Stomach (tissue), 9 donors: ENCODE results near the gene PRSS21. TPM values are rescaled to one million over a fixed set of nuclear protein-coding genes. Genes with fewer than 3 reads are reported as not detected.

Source experiments
- DNase-seq, 2 donors: peaks; one replicate each; pipeline versions ENCODE4 v3.0.0 to v3.0.0-alpha.2; 2013 to 2019
- H3K27ac ChIP-seq, 5 donors: fragments of 200-600 bp in 4 of 5; sonication (generic) in 4 of 5; one replicate each; pipeline ENCODE4 v1.5.1; 2013 to 2019; ENCODE audit warnings: mild to moderate bottlenecking in 1 of 5, moderate library complexity in 1 of 5
- H3K27me3 ChIP-seq, 3 donors: fragments of 200-600 bp; sonication (generic); one replicate each; pipeline ENCODE4 v1.5.1; 2017 to 2019; ENCODE audit warnings: mixed run types in 1 of 3
- H3K36me3 ChIP-seq, 4 donors: fragments of 200-600 bp; sonication (generic); 1 replicate in 3 of 4; 2 replicates in 1 of 4; pipeline ENCODE4 v1.5.1; 2016 to 2019
- H3K4me1 ChIP-seq, 4 donors: fragments of 200-600 bp; sonication (generic); one replicate each; pipeline ENCODE4 v1.5.1; 2016 to 2019
- H3K4me3 ChIP-seq, 4 donors: fragments of 200-600 bp; sonication (generic) in 3 of 4; one replicate each; pipeline ENCODE4 v1.5.1; 2016 to 2019; ENCODE audit warnings: mild to moderate bottlenecking in 1 of 4
- H3K9me3 ChIP-seq, 4 donors: fragments of 200-600 bp; sonication (generic); one replicate each; pipeline ENCODE4 v1.5.1; 2016 to 2019
- CTCF ChIP-seq, 7 experiments: fragments of 450-650 bp in 4 of 7; fragments of 200-600 bp in 3 of 7; sonication (generic) in 3 of 7; IDR thresholded peaks; one replicate each; pipeline ENCODE4 v1.5.1; 2016 to 2019; ENCODE audit warnings: antibody characterized with exemption in 7 of 7, control low read depth in 2 of 7, mild to moderate bottlenecking in 1 of 7
- EP300 ChIP-seq: sonication (generic); formaldehyde crosslinking; IDR thresholded peaks from one replicate; pipeline ENCODE4 v1.6.1; 2017; ENCODE audit warnings: antibody characterized with exemption
- POLR2A ChIP-seq, 4 donors: fragments of 450-650 bp; IDR thresholded peaks; one replicate each; pipeline ENCODE4 v1.6.1; 2016; ENCODE audit warnings: antibody characterized with exemption in 4 of 4, control low read depth in 2 of 4, mild to moderate bottlenecking in 1 of 4, moderate library complexity in 1 of 4
- POLR2AphosphoS5 ChIP-seq, 3 donors: sonication (generic); formaldehyde crosslinking; IDR thresholded peaks; one replicate each; pipeline ENCODE4 v1.6.1; 2016; ENCODE audit warnings: antibody characterized with exemption in 3 of 3
- WGBS, 5 donors: extraction: QIAGEN DNeasy Blood & Tissue Kit in 3 of 5; methylation state at CpG; one replicate each; pipeline versions ENCODE4 v1.1.5 to v1.1.7; 2013 to 2018; 5-methylcytosine and 5-hydroxymethylcytosine counted together
- intact Hi-C: fragments of 100-400 bp; cut with DNase I; formaldehyde crosslinking; loops from one replicate; pipeline ENCODE4 v1.15.1; 2023; ENCODE audit warnings: low total_unique reads
- polyA plus RNA-seq, 3 donors: library from polyadenylated mRNA; stranded (reverse); fragments of 200-250 nt; gene quantifications; one replicate each; pipeline ENCODE4 v1.2.3, GENCODE V29; 2013
- total RNA-seq, 5 donors: library from RNA; depleted of rRNA; stranded (reverse); fragments of >200 nt; gene quantifications; one replicate each; pipeline versions ENCODE4 v1.1.0 to v1.2.3, GENCODE V29; 2014 to 2016
- donor health status: healthy with polysubstance abuse.
- donor health status: Bipolar disorder and iron deficiency.
- donor health status: healthy.

Gene PRSS21
- total and polyA plus RNA-seq, 8 donors: 0.50 to 2.9 (median 0.88) TPM; not detected in 4

DNA sequence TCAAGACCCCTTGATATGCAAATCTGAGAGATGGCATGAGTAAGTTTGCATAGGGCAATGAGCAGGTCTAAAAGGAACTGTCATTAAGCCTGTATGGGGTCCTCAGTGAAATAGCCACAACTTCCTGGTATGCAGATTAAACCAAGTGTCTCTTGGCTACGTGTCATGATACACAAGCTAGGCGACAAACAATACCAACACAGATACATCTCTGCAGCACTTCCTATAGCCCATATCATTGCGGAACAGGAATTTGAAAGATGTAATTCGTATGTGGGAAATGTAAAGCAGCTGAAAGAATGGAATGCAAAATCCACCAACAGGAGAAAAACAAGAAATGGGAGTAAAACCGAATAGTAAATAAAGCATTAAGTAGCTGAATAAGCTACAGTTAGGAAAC, 28.1 kb downstream of the PRSS21 start:
- TF ChIP-seq POLR2AphosphoS5 (IDR thresholded peaks at IDR 0.05) (no peak), POLR2A (IDR thresholded peaks at IDR 0.05) (no peak), CTCF (IDR thresholded peaks at IDR 0.05) (no peak), EP300 (no peak)
- no peaks in the 10 kb centered on the region for H3K9me3 ChIP-seq
- intact Hi-C loops: no loop called here
- no peak for DNase-seq
- no peaks in the 10 kb centered on the region for H3K36me3 ChIP-seq
- no peak overlapping the region for H3K4me3 ChIP-seq
- H3K27ac ChIP-seq: no peak overlapping the region
- peaks cover 8 to 37% (median 17%) of the 10 kb centered on the region in 4 donors for H3K4me1 ChIP-seq
- H3K27me3 ChIP-seq: peaks cover 0 to 39% (median 4%) of the 10 kb centered on the region in 3 donors
- 71 to 83% (median 82%) methylated on average over 5 of the region's 5 CpGs for WGBS, 5 donors

DNA sequence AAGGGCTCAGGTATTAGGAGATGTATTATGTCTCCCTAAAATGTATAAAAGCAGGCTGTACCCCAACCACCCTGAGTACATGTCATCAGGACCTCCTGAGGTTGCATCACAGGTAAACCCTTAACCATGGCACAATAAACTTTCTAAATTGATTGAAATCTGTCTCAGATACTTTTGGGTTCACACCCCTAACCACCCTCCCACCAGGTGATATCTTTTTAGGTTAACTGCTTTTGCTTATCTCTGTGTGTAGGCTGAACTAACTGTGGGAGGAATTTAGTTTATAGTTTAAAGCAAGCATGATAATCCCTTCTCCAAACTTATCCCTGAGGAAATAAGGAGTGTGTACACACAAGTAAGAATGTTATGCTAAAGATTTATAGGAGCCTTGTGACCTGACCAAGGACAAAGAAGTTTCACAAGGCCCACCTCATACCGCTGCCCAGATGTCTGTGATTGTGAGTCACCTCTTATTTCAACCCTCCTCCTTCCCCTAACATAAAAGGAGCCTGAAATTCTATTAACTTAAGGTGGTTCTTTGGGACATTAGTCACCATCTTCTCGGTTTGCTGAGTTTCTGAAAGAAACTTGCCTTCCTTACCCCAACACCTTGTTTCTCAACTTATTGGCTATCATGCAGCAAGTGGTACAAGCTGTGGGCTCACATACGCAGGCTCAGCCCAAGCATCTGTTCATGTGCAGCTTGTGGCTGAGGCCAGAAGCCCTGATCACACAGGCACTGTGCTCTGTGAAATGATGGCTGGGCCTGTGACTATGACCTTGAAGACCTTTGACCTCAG, 29.7 kb downstream of the PRSS21 start:
- Histone ChIP-seq H3K9me3 (no peaks in the 10 kb centered on the region), H3K4me3 (no peak overlapping the region), H3K27me3 (peaks cover 0 to 38% (median 5%) of the 10 kb centered on the region in 3 donors), H3K36me3 (no peaks in the 10 kb centered on the region), H3K4me1 (peaks cover 7 to 29% (median 11%) of the 10 kb centered on the region in 4 donors), H3K27ac (peak overlapping the region in 3 of 5 donors; percentile 8 to 76 (median 46))
- DNase-seq: peak in 1 of 2 donors; percentile 50
- intact Hi-C loops: no loop called here
- TF ChIP-seq POLR2AphosphoS5 (IDR thresholded peaks at IDR 0.05) (no peak), EP300 (no peak), POLR2A (IDR thresholded peaks at IDR 0.05) (no peak), CTCF (IDR thresholded peaks at IDR 0.05) (no peak)
- 26 to 40% (median 31%) methylated on average over 3 of the region's 3 CpGs for WGBS, 5 donors

DNA sequence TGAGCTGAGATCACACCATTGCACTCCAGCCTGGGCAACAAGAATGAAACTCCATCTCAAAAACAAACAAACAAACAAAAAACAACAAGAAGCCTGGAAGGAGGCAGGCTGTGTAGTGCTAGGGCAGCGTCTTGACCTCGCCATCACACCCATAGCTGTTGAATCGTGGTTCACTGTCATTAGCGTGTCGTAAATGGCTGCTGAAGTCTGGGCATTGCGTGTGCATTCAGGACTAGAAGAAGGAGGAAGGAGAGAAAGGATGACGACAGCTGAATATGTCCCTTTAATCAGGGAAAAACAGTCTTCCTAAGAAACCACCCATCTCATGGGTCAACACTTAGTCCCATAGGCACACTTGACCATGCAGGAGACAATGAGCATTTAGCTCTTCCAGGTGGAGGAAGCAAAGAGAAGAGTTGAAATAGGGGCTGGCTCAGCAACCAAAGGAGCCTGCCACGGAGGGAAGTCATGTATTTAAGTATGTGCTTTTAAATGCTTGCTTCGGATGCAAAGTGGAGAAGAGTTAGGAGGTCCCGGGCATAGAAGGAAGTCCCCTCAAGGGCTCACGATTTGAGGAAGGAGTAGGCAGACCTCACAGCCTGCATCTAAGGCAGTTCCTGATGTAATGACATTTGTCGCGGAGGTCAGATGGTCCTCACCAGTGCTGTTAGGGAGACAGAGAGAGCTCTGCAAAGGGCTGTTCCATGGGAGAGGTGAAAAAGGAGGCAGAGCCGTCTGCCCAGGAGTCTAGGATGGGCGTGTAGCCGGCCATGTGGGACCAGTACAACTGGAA, 32.1 kb downstream of the PRSS21 start:
- Histone ChIP-seq H3K4me3 (no peak overlapping the region), H3K9me3 (peaks cover 0 to 5% (median 2%) of the 10 kb centered on the region in 4 donors), H3K27me3 (peaks cover 0 to 54% (median 5%) of the 10 kb centered on the region in 3 donors), H3K27ac (no peak overlapping the region), H3K4me1 (peaks cover 0 to 19% (median 0%) of the 10 kb centered on the region in 4 donors), H3K36me3 (peaks cover 0 to 15% (median 6%) of the 10 kb centered on the region in 4 donors)
- WGBS, 5 donors: 73 to 90% (median 82%) methylated on average over 16 of the region's 16 CpGs
- no peak for TF ChIP-seq EP300
- no peak for TF ChIP-seq POLR2A (IDR thresholded peaks at IDR 0.05)
- no peak for TF ChIP-seq POLR2AphosphoS5 (IDR thresholded peaks at IDR 0.05)
- no peak for TF ChIP-seq CTCF (IDR thresholded peaks at IDR 0.05)
- intact Hi-C loops: no loop called here
- DNase-seq: no peak

DNA sequence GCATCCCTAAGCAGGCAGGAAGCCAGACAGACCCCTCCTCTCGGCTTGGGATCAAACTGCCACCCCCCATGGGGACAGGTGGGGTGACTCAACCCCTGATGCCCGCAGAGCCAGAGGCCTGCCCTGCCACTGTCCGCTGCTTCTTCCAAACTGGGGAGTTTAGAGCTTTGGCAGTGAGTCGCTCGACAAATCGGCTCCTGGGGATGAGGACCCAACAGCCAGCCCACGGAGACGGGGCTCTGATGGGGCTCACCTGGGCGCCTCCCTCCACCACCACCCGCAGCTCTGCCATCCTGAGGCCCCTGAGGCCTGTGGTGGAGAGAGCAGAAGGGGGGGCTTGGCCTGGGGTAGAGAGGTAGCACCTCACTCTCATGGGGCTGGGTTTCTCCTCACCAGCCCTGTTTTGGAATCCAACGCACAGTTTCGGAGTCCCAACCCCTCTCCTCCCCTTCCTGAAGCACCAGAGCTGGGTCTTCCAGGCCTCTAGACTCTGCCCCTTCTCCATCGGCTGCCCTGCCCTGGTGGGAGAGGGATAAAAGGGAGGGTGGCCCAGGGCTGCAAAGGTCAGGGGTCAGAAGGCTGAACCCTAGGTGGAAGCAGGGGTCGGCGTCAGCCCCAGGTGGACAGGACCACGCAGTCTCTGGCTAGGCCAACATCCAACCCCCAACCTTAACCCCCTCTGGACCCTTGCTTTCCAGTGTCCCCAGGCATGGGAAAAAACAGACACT, 35.1 kb downstream of the PRSS21 start:
- peaks cover 0 to 24% (median 11%) of the 10 kb centered on the region in 4 donors for H3K36me3 ChIP-seq
- WGBS, 5 donors: 90 to 94% (median 91%) methylated on average over 9 to 16 of the region's 16 CpGs
- peaks cover 0 to 12% (median 8%) of the 10 kb centered on the region in 4 donors for H3K9me3 ChIP-seq
- TF ChIP-seq POLR2A (IDR thresholded peaks at IDR 0.05): no peak
- no peak for TF ChIP-seq CTCF (IDR thresholded peaks at IDR 0.05)
- no peak for TF ChIP-seq POLR2AphosphoS5 (IDR thresholded peaks at IDR 0.05)
- TF ChIP-seq EP300: no peak
- H3K4me3 ChIP-seq: no peak overlapping the region
- no peak overlapping the region for H3K27ac ChIP-seq
- H3K27me3 ChIP-seq: peaks cover 0 to 61% (median 5%) of the 10 kb centered on the region in 3 donors
- DNase-seq: no peak
- peaks cover 0 to 20% (median 3%) of the 10 kb centered on the region in 4 donors for H3K4me1 ChIP-seq
- intact Hi-C loops: no loop called here
